Cardiac muscle cell (in vitro differentiated cells and primary cell): ENCODE measurements around the gene SAFB. TPM values are rescaled to one million over a fixed set of nuclear protein-coding genes. Genes with fewer than 3 reads are reported as not detected.

ENCODE experiments used
- DNase-seq, 2 donors: peaks; one replicate each; pipeline versions ENCODE4 v3.0.0 to v3.0.0-alpha.2; 2010 to 2017; ENCODE audit warnings: low read depth in 1 of 2, low spot score in 1 of 2
- H3K27ac ChIP-seq: fragments of 200-600 bp; sonication (generic); 2 replicates; pipeline ENCODE4 v1.5.1; 2016
- H3K27me3 ChIP-seq: fragments of 200-600 bp; sonication (generic); 2 replicates; pipeline ENCODE4 v1.6.0; 2016; ENCODE audit warnings: control low read depth
- H3K36me3 ChIP-seq: fragments of 200-600 bp; sonication (generic); 2 replicates; pipeline ENCODE4 v1.5.1; 2016; ENCODE audit warnings: control low read depth
- H3K4me1 ChIP-seq: fragments of 200-600 bp; sonication (generic); 2 replicates; pipeline ENCODE4 v1.8.1; 2017; ENCODE audit warnings: low read depth, mild to moderate bottlenecking, mixed run types
- H3K4me3 ChIP-seq: fragments of 200-600 bp; sonication (generic); 2 replicates; pipeline ENCODE4 v1.5.1; 2016; ENCODE audit warnings: mild to moderate bottlenecking
- H3K9me3 ChIP-seq: fragments of 200-600 bp; sonication (generic); 2 replicates; pipeline ENCODE4 v1.5.1; 2017; ENCODE audit warnings: low read depth, mild to moderate bottlenecking, control low read depth
- polyA plus RNA-seq: library from polyadenylated mRNA; unstranded; fragments of >200 nt; fragmentation: Nextera tagmentation; extraction: Ambion mirVana; gene quantifications from 2 replicates; pipeline ENCODE4 v1.2.1, GENCODE V29; 2016
- total RNA-seq: library from RNA; depleted of rRNA; stranded (reverse); fragments of >200 nt; gene quantifications from 2 replicates; pipeline ENCODE4 v1.2.3, GENCODE V29; 2016
- TF ChIP-seq, protein P1 (sequence below): IDR thresholded peaks from 2 replicates; pipeline ENCODE4 v1.5.1; 2012; ENCODE audit warnings: low read depth, mild to moderate bottlenecking, low read length

SAFB gene
- 79.5 and 108 TPM in 2 replicates for total RNA-seq
- 127 and 161 TPM in 2 replicates for polyA plus RNA-seq

DNA sequence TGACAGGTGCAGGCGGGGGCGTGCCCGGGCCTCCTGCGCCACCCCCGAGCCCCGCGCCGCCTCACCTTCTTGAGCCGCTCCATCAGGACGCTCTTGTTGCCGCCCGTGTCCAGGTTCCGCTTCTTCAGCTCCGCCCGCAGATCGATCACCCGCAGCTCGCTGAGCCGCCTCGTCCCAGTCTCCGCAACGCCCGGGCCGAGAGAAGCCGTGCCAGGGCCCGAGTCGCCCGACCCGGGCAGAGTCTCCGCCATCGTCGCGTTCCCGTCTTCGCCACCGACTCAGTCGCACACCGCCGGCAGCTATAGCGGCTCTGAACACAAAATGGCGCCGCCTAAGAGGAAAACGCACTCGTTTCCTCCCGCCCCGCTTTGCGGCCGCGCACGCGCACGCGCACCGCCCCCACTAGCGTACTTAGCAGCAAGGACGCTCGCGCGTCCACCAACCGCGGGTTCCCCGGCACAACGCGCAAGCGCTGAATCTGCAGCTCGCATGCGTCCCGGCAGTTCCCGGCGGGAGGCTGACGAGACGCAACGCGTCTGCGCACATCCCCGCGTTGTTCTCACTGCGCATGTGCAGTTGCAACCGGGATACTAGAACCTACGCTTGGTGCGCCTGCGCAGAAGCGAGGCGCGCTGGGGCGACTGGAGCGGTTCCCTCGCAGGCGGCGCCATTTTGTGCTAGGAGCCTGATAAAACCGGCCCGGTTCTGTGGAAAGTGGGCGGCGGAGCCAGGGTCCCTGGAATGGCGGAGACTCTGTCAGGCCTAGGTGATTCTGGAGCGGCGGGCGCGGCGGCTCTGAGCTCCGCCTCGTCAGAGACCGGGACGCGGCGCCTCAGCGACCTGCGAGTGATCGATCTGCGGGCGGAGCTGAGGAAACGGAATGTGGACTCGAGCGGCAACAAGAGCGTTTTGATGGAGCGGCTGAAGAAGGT lies at the start of gene SAFB, which contains the start of gene SAFB2:
SAFB (plus strand) TSS at position 619 of the 932 bp plus-strand sequence; CDS start at position 742, 123 bp downstream.
SAFB2 (minus strand) TSS at position 312 of the 932 bp plus-strand sequence; CDS start at position 251, 61 bp downstream.
- Histone ChIP-seq H3K36me3 (peaks cover 24% of the 10 kb centered on the region), H3K27me3 (no peaks in the 10 kb centered on the region), H3K4me1 (peaks cover 13% of the 10 kb centered on the region), H3K4me3 (peak within 1 kb of the TSS; percentile 85), H3K27ac (peak within 1 kb of the TSS; percentile 97), H3K9me3 (no peaks in the 10 kb centered on the region)
- peak; percentile 99 to 100 for DNase-seq
- TF ChIP-seq, protein P1, sequence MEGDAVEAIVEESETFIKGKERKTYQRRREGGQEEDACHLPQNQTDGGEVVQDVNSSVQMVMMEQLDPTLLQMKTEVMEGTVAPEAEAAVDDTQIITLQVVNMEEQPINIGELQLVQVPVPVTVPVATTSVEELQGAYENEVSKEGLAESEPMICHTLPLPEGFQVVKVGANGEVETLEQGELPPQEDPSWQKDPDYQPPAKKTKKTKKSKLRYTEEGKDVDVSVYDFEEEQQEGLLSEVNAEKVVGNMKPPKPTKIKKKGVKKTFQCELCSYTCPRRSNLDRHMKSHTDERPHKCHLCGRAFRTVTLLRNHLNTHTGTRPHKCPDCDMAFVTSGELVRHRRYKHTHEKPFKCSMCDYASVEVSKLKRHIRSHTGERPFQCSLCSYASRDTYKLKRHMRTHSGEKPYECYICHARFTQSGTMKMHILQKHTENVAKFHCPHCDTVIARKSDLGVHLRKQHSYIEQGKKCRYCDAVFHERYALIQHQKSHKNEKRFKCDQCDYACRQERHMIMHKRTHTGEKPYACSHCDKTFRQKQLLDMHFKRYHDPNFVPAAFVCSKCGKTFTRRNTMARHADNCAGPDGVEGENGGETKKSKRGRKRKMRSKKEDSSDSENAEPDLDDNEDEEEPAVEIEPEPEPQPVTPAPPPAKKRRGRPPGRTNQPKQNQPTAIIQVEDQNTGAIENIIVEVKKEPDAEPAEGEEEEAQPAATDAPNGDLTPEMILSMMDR = no peak

DNA sequence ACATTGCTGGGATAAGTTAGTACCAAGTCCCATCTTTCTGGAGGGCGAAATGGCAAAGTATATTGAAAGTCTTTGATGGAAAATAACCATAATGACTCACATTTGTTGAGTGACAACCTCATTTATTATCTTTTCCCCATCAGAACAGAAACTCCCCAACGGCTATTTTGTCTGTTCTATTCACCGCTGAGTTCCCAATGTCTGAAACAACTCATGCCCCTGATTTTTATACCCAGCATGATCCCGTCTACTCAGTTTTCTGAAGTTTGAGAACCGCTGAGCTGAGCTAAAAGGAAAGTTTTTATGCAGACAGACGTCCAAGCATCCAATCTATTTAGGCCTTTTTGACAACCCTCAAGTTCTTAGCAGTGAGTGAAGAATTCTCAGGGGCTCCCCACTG lies 47.3 kb upstream of the SAFB start:
- DNase-seq = no peak
- Histone ChIP-seq H3K27ac (no peak overlapping the region), H3K4me1 (no peaks in the 10 kb centered on the region), H3K36me3 (no peaks in the 10 kb centered on the region), H3K27me3 (no peaks in the 10 kb centered on the region), H3K9me3 (no peaks in the 10 kb centered on the region), H3K4me3 (no peak overlapping the region)
- TF ChIP-seq, protein P1 = no peak

DNA sequence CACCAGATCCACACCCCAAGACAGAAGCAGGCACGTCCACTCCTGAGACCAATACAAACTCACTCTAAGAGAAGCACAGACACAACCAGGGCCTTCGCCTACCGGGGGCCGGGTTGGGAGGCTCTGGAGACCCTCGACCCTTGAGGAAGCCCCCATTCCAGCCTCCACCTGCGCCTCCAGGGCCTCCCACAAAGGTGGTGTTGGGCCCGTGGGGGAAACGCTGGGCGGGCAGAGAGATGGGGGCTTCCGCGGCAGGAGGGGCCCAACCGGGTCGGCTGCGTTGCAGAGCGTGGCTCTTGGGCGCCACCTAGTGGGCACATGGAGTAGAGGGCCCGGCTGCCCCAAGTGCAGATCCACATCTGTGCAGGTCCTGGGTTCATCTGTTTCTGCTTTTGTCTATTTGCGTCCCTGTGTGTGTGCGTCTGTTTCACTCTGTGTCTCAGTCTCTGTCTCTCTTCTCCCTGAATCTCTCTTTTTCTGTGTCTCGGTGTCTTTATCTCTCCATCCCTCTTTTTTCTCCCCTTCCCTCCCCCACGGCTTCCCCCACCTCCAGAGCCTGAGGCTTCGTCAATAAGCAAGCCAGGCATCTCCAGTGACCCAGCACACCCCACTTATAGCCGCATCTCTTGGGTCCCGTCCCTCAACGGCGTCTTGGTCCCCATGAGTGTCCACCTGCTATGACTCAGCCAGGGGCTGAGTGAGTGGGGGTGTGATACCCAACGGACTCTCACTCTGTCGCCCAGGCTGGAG lies 44.6 kb upstream of the SAFB start:
- peak; percentile 56 to 79 for DNase-seq
- TF ChIP-seq, protein P1 = peak; percentile 96
- Histone ChIP-seq H3K27me3 (no peaks in the 10 kb centered on the region), H3K4me1 (no peaks in the 10 kb centered on the region), H3K27ac (no peak overlapping the region), H3K36me3 (no peaks in the 10 kb centered on the region), H3K9me3 (no peaks in the 10 kb centered on the region), H3K4me3 (no peak overlapping the region)

DNA sequence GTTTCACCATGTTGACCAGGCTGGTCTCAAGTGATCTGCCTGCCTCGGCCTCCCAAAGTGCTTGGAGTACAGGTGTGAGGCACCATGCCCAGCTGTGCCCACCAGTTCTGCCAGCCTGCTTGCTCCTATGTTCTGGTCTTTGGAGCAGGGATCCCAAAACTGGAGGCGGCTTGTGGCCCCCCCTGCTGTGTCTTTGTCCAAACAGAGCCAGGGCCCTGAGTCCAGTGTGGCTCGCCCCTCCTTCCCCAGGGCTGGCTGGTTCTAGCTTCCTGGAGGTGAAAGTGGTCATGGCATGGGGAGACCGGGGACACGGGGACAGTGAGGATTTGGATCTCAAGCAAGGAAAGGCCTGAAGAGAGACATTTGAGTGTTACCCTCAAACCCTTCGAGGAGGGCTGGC lies 43.6 kb upstream of the SAFB start:
- H3K4me3 ChIP-seq = no peak overlapping the region

DNA sequence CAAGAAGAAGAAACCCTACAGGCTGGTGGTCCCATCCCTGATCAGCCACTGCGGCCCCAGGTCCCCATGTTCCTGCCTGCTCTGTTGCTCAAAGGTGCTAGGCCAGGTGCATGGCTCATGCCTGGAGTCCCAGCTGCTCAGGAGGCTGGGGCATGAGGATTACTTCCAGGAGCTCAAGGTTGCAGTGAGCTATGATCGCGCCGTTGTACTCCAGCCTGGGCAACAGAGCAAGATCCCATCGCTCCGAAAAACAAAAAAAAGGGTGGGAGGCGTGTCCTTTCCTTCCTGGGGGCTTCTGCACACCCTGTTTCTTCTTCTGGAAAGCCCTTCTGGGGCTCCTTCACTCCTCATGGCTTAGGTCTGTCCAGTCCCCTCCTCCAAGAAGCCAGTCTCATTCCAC lies 43.2 kb upstream of the SAFB start:
- H3K36me3 ChIP-seq = no peaks in the 10 kb centered on the region
- H3K9me3 ChIP-seq = no peaks in the 10 kb centered on the region
- H3K4me3 ChIP-seq = no peak overlapping the region
- no peaks in the 10 kb centered on the region for H3K27me3 ChIP-seq
- no peak overlapping the region for H3K27ac ChIP-seq
- no peaks in the 10 kb centered on the region for H3K4me1 ChIP-seq
- TF ChIP-seq, protein P1 = no peak
- no peak for DNase-seq

More for the DNA sequence above, 43.6 kb upstream of the SAFB start:
- no peaks in the 10 kb centered on the region for H3K27me3 ChIP-seq
- DNase-seq = no peak
- H3K9me3 ChIP-seq = no peaks in the 10 kb centered on the region
- TF ChIP-seq, protein P1 = no peak
- H3K36me3 ChIP-seq = no peaks in the 10 kb centered on the region
- H3K4me1 ChIP-seq = no peaks in the 10 kb centered on the region
- no peak overlapping the region for H3K27ac ChIP-seq
